Mesendoderm (in vitro differentiated cells): ENCODE measurements around the gene TACR1.

ENCODE experiments used
- DNase-seq: peaks from one replicate; pipeline ENCODE4 v3.0.0; 2013
- H2AK5ac ChIP-seq: 2 replicates; pipeline ENCODE4 v1.6.1; 2013; ENCODE audit warnings: low read length, inconsistent platforms
- H2BK120ac ChIP-seq: 2 replicates; pipeline ENCODE4 v1.6.1; 2013; ENCODE audit warnings: low read depth, mild to moderate bottlenecking, low read length, moderate library complexity, mixed read lengths
- H2BK15ac ChIP-seq: replicated peaks from 2 replicates; pipeline ENCODE4 v1.6.1; 2013; ENCODE audit warnings: low read depth, mild to moderate bottlenecking, moderate library complexity
- H2BK5ac ChIP-seq: 2 replicates; pipeline ENCODE4 v1.6.1; 2013; ENCODE audit warnings: low read length, inconsistent platforms
- H3K18ac ChIP-seq: 2 replicates; pipeline ENCODE4 v1.6.1; 2013; ENCODE audit warnings: mild to moderate bottlenecking, low read length, mixed read lengths
- H3K23ac ChIP-seq: one replicate; pipeline ENCODE4 v1.6.1; 2013; ENCODE audit warnings: low read length
- H3K27ac ChIP-seq: 2 replicates; pipeline ENCODE4 v1.5.1; 2013; ENCODE audit warnings: low read depth, mild to moderate bottlenecking, inconsistent platforms, low read length, moderate library complexity
- H3K27me3 ChIP-seq: 2 replicates; pipeline ENCODE4 v1.6.1; 2013; ENCODE audit warnings: low read length, control low read depth, mild to moderate bottlenecking, inconsistent platforms; ENCODE audit not compliant: insufficient read depth, poor library complexity
- H3K36me3 ChIP-seq: 2 replicates; pipeline ENCODE4 v1.6.1; 2013; ENCODE audit warnings: low read length, inconsistent platforms; ENCODE audit not compliant: control insufficient read depth, insufficient read depth
- H3K4ac ChIP-seq: one replicate; pipeline ENCODE4 v1.6.1; 2013; ENCODE audit warnings: low read depth, mild to moderate bottlenecking, low read length, moderate library complexity
- H3K4me1 ChIP-seq: 2 replicates; pipeline ENCODE4 v1.6.1; 2013; ENCODE audit warnings: low read depth, low read length, inconsistent platforms; ENCODE audit not compliant: control insufficient read depth
- H3K4me2 ChIP-seq: 2 replicates; pipeline ENCODE4 v1.6.1; 2013; ENCODE audit warnings: low read length
- H3K4me3 ChIP-seq: 2 replicates; pipeline ENCODE4 v1.5.1; 2013; ENCODE audit warnings: mild to moderate bottlenecking, low read length
- H3K56ac ChIP-seq: one replicate; pipeline ENCODE4 v1.6.1; 2013; ENCODE audit warnings: low read length
- H3K79me1 ChIP-seq: 2 replicates; pipeline ENCODE4 v1.6.1; 2013; ENCODE audit warnings: low read length, inconsistent platforms
- H3K79me2 ChIP-seq: 2 replicates; pipeline ENCODE4 v1.6.1; 2013; ENCODE audit warnings: mild to moderate bottlenecking, low read length; ENCODE audit not compliant: control insufficient read depth, insufficient read depth
- H3K9ac ChIP-seq: 2 replicates; pipeline ENCODE4 v1.6.1; 2013; ENCODE audit warnings: low read length, inconsistent platforms
- H4K5ac ChIP-seq: one replicate; pipeline ENCODE4 v1.6.1; 2013; ENCODE audit warnings: low read length
- H4K8ac ChIP-seq: one replicate; pipeline ENCODE4 v1.6.1; 2013; ENCODE audit warnings: low read depth, mild to moderate bottlenecking, control low read depth, low read length, moderate library complexity
- WGBS: extraction: QIAGEN DNeasy Blood & Tissue Kit; methylation state at CpG from one replicate; pipeline ENCODE4 v1.1.7; 2013; ENCODE audit warnings: low lambda C conversion rate, missing lambda C conversion rate; ENCODE audit not compliant: insufficient coverage; ENCODE audit errors: extremely low coverage; 5-methylcytosine and 5-hydroxymethylcytosine counted together

Gene TACR1

GRCh38 chr2:75042823-75043222, 156.5 kb downstream of the TACR1 start:
- no CpG with 5 or more reads among the region's 1 CpG for WGBS
- no peak overlapping the region for H3K56ac ChIP-seq
- H3K79me1 ChIP-seq: no peaks in the 10 kb centered on the region

GRCh38 chr2:75041731-75042600, 157.4 kb downstream of the TACR1 start:
- no peak overlapping the region for H3K4me2 ChIP-seq
- H3K79me1 ChIP-seq: no peaks in the 10 kb centered on the region
- no peak overlapping the region for H3K23ac ChIP-seq
- no peaks in the 10 kb centered on the region for H3K36me3 ChIP-seq
- WGBS: no CpG with 5 or more reads among the region's 7 CpGs
- no peak overlapping the region for H3K56ac ChIP-seq
- H3K4ac ChIP-seq: no peak overlapping the region
- no peak overlapping the region for H2BK5ac ChIP-seq
- H3K9ac ChIP-seq: no peak overlapping the region
- no peak for DNase-seq
- no peak overlapping the region for H2BK15ac ChIP-seq
- H4K8ac ChIP-seq: no peak overlapping the region
- no peak overlapping the region for H3K18ac ChIP-seq
- no peaks in the 10 kb centered on the region for H3K27me3 ChIP-seq
- H3K79me2 ChIP-seq: no peaks in the 10 kb centered on the region
- H2BK120ac ChIP-seq: no peak overlapping the region
- no peaks in the 10 kb centered on the region for H3K4me1 ChIP-seq
- no peak overlapping the region for H4K5ac ChIP-seq
- no peak overlapping the region for H3K4me3 ChIP-seq
- H3K27ac ChIP-seq: no peak overlapping the region
- no peak overlapping the region for H2AK5ac ChIP-seq

More at GRCh38 chr2:75042823-75043222, 156.5 kb downstream of the TACR1 start:
- DNase-seq: no peak
- Histone ChIP-seq H3K18ac (no peak overlapping the region), H3K4me2 (no peak overlapping the region), H3K27ac (no peak overlapping the region), H2BK5ac (no peak overlapping the region), H3K4me1 (peaks cover 1% of the 10 kb centered on the region), H3K27me3 (no peaks in the 10 kb centered on the region), H2BK120ac (no peak overlapping the region), H2AK5ac (no peak overlapping the region), H3K79me2 (no peaks in the 10 kb centered on the region), H3K4me3 (no peak overlapping the region), H4K5ac (no peak overlapping the region), H3K36me3 (no peaks in the 10 kb centered on the region), H3K23ac (no peak overlapping the region), H3K9ac (no peak overlapping the region), H2BK15ac (no peak overlapping the region), H4K8ac (no peak overlapping the region), H3K4ac (no peak overlapping the region)

GRCh38 chr2:75041226-75041625, 158.1 kb downstream of the TACR1 start:
- H3K4me3 ChIP-seq: no peak overlapping the region
- no peaks in the 10 kb centered on the region for H3K79me2 ChIP-seq
- H3K56ac ChIP-seq: no peak overlapping the region
- H3K23ac ChIP-seq: no peak overlapping the region
- no peak for DNase-seq
- H2BK120ac ChIP-seq: no peak overlapping the region
- H2BK15ac ChIP-seq: no peak overlapping the region
- H3K27me3 ChIP-seq: no peaks in the 10 kb centered on the region
- H2AK5ac ChIP-seq: no peak overlapping the region
- no peaks in the 10 kb centered on the region for H3K79me1 ChIP-seq
- H3K9ac ChIP-seq: no peak overlapping the region
- H3K4me2 ChIP-seq: no peak overlapping the region
- H4K8ac ChIP-seq: no peak overlapping the region
- H3K36me3 ChIP-seq: no peaks in the 10 kb centered on the region
- no peak overlapping the region for H4K5ac ChIP-seq
- no peak overlapping the region for H3K4ac ChIP-seq
- no CpG with 5 or more reads among the region's 2 CpGs for WGBS
- no peak overlapping the region for H3K18ac ChIP-seq
- no peak overlapping the region for H2BK5ac ChIP-seq
- H3K4me1 ChIP-seq: no peaks in the 10 kb centered on the region
- H3K27ac ChIP-seq: no peak overlapping the region

GRCh38 chr2:75035444-75036353, 163.6 kb downstream of the TACR1 start:
- Histone ChIP-seq H3K27ac (no peak overlapping the region), H2AK5ac (no peak overlapping the region)

GRCh38 chr2:75033516-75033915, 165.8 kb downstream of the TACR1 start:
- Histone ChIP-seq H3K79me2 (no peaks in the 10 kb centered on the region), H3K23ac (no peak overlapping the region), H3K56ac (no peak overlapping the region), H3K4ac (no peak overlapping the region), H2BK120ac (no peak overlapping the region), H3K27me3 (no peaks in the 10 kb centered on the region), H3K79me1 (no peaks in the 10 kb centered on the region), H4K5ac (no peak overlapping the region), H3K27ac (no peak overlapping the region), H3K4me3 (no peak overlapping the region), H3K9ac (no peak overlapping the region), H3K4me1 (no peaks in the 10 kb centered on the region), H3K4me2 (no peak overlapping the region), H4K8ac (no peak overlapping the region), H2AK5ac (no peak overlapping the region), H3K36me3 (no peaks in the 10 kb centered on the region), H3K18ac (no peak overlapping the region), H2BK15ac (no peak overlapping the region), H2BK5ac (no peak overlapping the region)
- no peak for DNase-seq
- WGBS: no CpG with 5 or more reads among the region's 2 CpGs

More at GRCh38 chr2:75035444-75036353, 163.6 kb downstream of the TACR1 start:
- no peak overlapping the region for H3K4ac ChIP-seq
- H2BK5ac ChIP-seq: no peak overlapping the region
- H2BK120ac ChIP-seq: no peak overlapping the region
- H3K23ac ChIP-seq: no peak overlapping the region
- no peak overlapping the region for H3K56ac ChIP-seq
- no peak overlapping the region for H3K4me2 ChIP-seq
- no peak overlapping the region for H3K4me3 ChIP-seq
- no peaks in the 10 kb centered on the region for H3K27me3 ChIP-seq
- H3K79me2 ChIP-seq: no peaks in the 10 kb centered on the region
- H3K9ac ChIP-seq: no peak overlapping the region
- no peak overlapping the region for H4K8ac ChIP-seq
- no CpG with 5 or more reads among the region's 3 CpGs for WGBS
- no peak overlapping the region for H4K5ac ChIP-seq
- H3K18ac ChIP-seq: no peak overlapping the region
- DNase-seq: no peak
- H3K36me3 ChIP-seq: no peaks in the 10 kb centered on the region
- no peaks in the 10 kb centered on the region for H3K4me1 ChIP-seq
- no peaks in the 10 kb centered on the region for H3K79me1 ChIP-seq
- no peak overlapping the region for H2BK15ac ChIP-seq
